HEK293 (cell line): ENCODE data around the gene DAGLB.

Experiments used
- CTCF ChIP-seq: fragments of 450-650 bp; formaldehyde crosslinking; IDR thresholded peaks from 2 replicates; pipeline ENCODE4 v1.5.1; 2016; ENCODE audit warnings: missing biosample characterization, missing genetic modification characterization
- GLI4 ChIP-seq: fragments of 450-650 bp; formaldehyde crosslinking; IDR thresholded peaks from 2 replicates; pipeline ENCODE4 v1.5.1; 2016; ENCODE audit warnings: missing biosample characterization, missing genetic modification characterization
- IKZF3 ChIP-seq: fragments of 450-650 bp; IDR thresholded peaks from 2 replicates; pipeline ENCODE4 v1.5.0; 2018; ENCODE audit warnings: missing biosample characterization, mild to moderate bottlenecking, missing genetic modification characterization, moderate library complexity
- TCF7L2 ChIP-seq: IDR thresholded peaks from 2 replicates; pipeline ENCODE4 v1.6.1; 2011; ENCODE audit warnings: low read depth, mild to moderate bottlenecking, inconsistent platforms, low read length, moderate library complexity, borderline replicate concordance
- ZNF239 ChIP-seq: fragments of 450-650 bp; formaldehyde crosslinking; IDR thresholded peaks from 2 replicates; pipeline ENCODE4 v1.5.1; 2016; ENCODE audit warnings: missing biosample characterization, missing genetic modification characterization
- ZNF24 ChIP-seq: fragments of 450-650 bp; formaldehyde crosslinking; IDR thresholded peaks from 2 replicates; pipeline ENCODE4 v1.5.1; 2016; ENCODE audit warnings: missing biosample characterization, missing genetic modification characterization
- ZNF274 ChIP-seq, 2 experiments: fragments of 200-500 bp in 1 of 2; fragments of 450-650 bp in 1 of 2; sonication (Bioruptor generic) in 1 of 2; formaldehyde crosslinking in 1 of 2; IDR thresholded peaks; 2 replicates each; pipeline versions ENCODE4 v1.5.1 to v1.6.1; 2014 to 2016; ENCODE audit warnings: borderline replicate concordance in 1 of 2, inconsistent platforms in 1 of 2, low read length in 1 of 2, missing biosample characterization in 1 of 2, missing genetic modification characterization in 1 of 2
- ZNF426 ChIP-seq: fragments of 450-650 bp; formaldehyde crosslinking; IDR thresholded peaks from 2 replicates; pipeline ENCODE4 v1.5.1; 2017; ENCODE audit warnings: missing biosample characterization, missing genetic modification characterization, mild to moderate bottlenecking, inconsistent platforms, moderate library complexity
- ZNF510 ChIP-seq: fragments of 450-650 bp; formaldehyde crosslinking; IDR thresholded peaks from 2 replicates; pipeline ENCODE4 v1.5.1; 2018; ENCODE audit warnings: mild to moderate bottlenecking, missing genetic modification characterization, missing biosample characterization; ENCODE audit not compliant: insufficient replicate concordance
- ZNF624 ChIP-seq: fragments of 450-650 bp; formaldehyde crosslinking; IDR thresholded peaks from 2 replicates; pipeline ENCODE4 v1.5.1; 2017; ENCODE audit warnings: missing biosample characterization, missing genetic modification characterization
- TF ChIP-seq, protein P1 (sequence below): fragments of 450-650 bp; formaldehyde crosslinking; conservative IDR thresholded peaks from 2 replicates; pipeline ENCODE4 v1.5.1; 2016; ENCODE audit warnings: low read depth, missing biosample characterization, missing genetic modification characterization
- TF ChIP-seq, protein P2 (sequence below): fragments of 450-650 bp; formaldehyde crosslinking; IDR thresholded peaks from 2 replicates; pipeline ENCODE4 v1.5.1; 2016; ENCODE audit warnings: missing biosample characterization, missing genetic modification characterization
- TF ChIP-seq, protein P3 (sequence below): fragments of 450-650 bp; formaldehyde crosslinking; IDR thresholded peaks from 2 replicates; pipeline ENCODE4 v1.5.1; 2016; ENCODE audit warnings: missing biosample characterization, missing genetic modification characterization, low read depth
- TF ChIP-seq, protein P4 (sequence below): fragments of 450-650 bp; formaldehyde crosslinking; IDR thresholded peaks from 2 replicates; pipeline ENCODE4 v1.5.1; 2016; ENCODE audit warnings: missing biosample characterization, missing genetic modification characterization

GRCh38 chr7:6409091-6409490 is 38.7 kb downstream of the DAGLB start:
- TF ChIP-seq, protein P1, sequence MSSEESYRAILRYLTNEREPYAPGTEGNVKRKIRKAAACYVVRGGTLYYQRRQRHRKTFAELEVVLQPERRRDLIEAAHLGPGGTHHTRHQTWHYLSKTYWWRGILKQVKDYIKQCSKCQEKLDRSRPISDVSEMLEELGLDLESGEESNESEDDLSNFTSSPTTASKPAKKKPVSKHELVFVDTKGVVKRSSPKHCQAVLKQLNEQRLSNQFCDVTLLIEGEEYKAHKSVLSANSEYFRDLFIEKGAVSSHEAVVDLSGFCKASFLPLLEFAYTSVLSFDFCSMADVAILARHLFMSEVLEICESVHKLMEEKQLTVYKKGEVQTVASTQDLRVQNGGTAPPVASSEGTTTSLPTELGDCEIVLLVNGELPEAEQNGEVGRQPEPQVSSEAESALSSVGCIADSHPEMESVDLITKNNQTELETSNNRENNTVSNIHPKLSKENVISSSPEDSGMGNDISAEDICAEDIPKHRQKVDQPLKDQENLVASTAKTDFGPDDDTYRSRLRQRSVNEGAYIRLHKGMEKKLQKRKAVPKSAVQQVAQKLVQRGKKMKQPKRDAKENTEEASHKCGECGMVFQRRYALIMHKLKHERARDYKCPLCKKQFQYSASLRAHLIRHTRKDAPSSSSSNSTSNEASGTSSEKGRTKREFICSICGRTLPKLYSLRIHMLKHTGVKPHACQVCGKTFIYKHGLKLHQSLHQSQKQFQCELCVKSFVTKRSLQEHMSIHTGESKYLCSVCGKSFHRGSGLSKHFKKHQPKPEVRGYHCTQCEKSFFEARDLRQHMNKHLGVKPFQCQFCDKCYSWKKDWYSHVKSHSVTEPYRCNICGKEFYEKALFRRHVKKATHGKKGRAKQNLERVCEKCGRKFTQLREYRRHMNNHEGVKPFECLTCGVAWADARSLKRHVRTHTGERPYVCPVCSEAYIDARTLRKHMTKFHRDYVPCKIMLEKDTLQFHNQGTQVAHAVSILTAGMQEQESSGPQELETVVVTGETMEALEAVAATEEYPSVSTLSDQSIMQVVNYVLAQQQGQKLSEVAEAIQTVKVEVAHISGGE (tag by site-specific recombination): no peak
- TF ChIP-seq, protein P2, sequence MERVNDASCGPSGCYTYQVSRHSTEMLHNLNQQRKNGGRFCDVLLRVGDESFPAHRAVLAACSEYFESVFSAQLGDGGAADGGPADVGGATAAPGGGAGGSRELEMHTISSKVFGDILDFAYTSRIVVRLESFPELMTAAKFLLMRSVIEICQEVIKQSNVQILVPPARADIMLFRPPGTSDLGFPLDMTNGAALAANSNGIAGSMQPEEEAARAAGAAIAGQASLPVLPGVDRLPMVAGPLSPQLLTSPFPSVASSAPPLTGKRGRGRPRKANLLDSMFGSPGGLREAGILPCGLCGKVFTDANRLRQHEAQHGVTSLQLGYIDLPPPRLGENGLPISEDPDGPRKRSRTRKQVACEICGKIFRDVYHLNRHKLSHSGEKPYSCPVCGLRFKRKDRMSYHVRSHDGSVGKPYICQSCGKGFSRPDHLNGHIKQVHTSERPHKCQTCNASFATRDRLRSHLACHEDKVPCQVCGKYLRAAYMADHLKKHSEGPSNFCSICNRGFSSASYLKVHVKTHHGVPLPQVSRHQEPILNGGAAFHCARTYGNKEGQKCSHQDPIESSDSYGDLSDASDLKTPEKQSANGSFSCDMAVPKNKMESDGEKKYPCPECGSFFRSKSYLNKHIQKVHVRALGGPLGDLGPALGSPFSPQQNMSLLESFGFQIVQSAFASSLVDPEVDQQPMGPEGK (tag by site-specific recombination): no peak
- TF ChIP-seq ZNF624 (tag by site-specific recombination): no peak
- TF ChIP-seq, protein P3, sequence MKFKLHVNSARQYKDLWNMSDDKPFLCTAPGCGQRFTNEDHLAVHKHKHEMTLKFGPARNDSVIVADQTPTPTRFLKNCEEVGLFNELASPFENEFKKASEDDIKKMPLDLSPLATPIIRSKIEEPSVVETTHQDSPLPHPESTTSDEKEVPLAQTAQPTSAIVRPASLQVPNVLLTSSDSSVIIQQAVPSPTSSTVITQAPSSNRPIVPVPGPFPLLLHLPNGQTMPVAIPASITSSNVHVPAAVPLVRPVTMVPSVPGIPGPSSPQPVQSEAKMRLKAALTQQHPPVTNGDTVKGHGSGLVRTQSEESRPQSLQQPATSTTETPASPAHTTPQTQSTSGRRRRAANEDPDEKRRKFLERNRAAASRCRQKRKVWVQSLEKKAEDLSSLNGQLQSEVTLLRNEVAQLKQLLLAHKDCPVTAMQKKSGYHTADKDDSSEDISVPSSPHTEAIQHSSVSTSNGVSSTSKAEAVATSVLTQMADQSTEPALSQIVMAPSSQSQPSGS: no peak
- TF ChIP-seq ZNF24 (tag by site-specific recombination): no peak
- TF ChIP-seq, protein P4, sequence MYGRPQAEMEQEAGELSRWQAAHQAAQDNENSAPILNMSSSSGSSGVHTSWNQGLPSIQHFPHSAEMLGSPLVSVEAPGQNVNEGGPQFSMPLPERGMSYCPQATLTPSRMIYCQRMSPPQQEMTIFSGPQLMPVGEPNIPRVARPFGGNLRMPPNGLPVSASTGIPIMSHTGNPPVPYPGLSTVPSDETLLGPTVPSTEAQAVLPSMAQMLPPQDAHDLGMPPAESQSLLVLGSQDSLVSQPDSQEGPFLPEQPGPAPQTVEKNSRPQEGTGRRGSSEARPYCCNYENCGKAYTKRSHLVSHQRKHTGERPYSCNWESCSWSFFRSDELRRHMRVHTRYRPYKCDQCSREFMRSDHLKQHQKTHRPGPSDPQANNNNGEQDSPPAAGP (tag by site-specific recombination): no peak
- TF ChIP-seq CTCF (tag by site-specific recombination): no peak
- no peak for TF ChIP-seq ZNF239 (tag by site-specific recombination)
- TF ChIP-seq TCF7L2: no peak
- no peak for TF ChIP-seq ZNF426 (tag by site-specific recombination)
- TF ChIP-seq GLI4 (tag by site-specific recombination): no peak
- no peak for TF ChIP-seq ZNF274 (IDR thresholded peaks at IDR 0.05; ENCODE audit: low read length)
- no peak for TF ChIP-seq ZNF274 (tag by site-specific recombination; IDR thresholded peaks at IDR 0.05; ENCODE audit: borderline replicate concordance)
- TF ChIP-seq IKZF3: no peak
- TF ChIP-seq ZNF510 (tag by site-specific recombination): no peak
